H1 (cell line): ENCODE measurements around the gene SPOP. TPM values are rescaled to one million over a fixed set of nuclear protein-coding genes. Genes with fewer than 3 reads are reported as not detected.

ENCODE experiments used
- CREB1 ChIP-seq: IDR thresholded peaks from 2 replicates; pipeline ENCODE4 v1.6.1; 2012; ENCODE audit warnings: inconsistent platforms
- CTCF ChIP-seq, 3 experiments: IDR thresholded peaks; 1 replicate in 2 of 3; 2 replicates in 1 of 3; pipeline versions ENCODE4 v1.5.1 to v1.6.1; 2011; ENCODE audit warnings: low read length in 3 of 3, mild to moderate bottlenecking in 3 of 3, inconsistent platforms in 2 of 3, low read depth in 1 of 3, moderate library complexity in 1 of 3; ENCODE audit not compliant: insufficient read depth in 1 of 3; ENCODE audit errors: control extremely low read depth in 1 of 3
- EGR1 ChIP-seq: IDR thresholded peaks from 2 replicates; pipeline ENCODE4 v1.6.1; 2011; ENCODE audit warnings: low read depth, low read length, borderline replicate concordance
- KDM1A ChIP-seq: fragments of 200-600, 300-600 bp; sonication (generic); IDR thresholded peaks from 2 replicates; pipeline ENCODE4 v1.7.1; 2016; ENCODE audit warnings: mild to moderate bottlenecking, low read length, borderline replicate concordance
- TBP ChIP-seq: IDR thresholded peaks from 2 replicates; pipeline ENCODE4 v1.6.1; 2011; ENCODE audit warnings: low read depth, low read length, improper control_type of control experiment
- TCF12 ChIP-seq: IDR thresholded peaks from 2 replicates; pipeline ENCODE4 v1.6.1; 2011; ENCODE audit warnings: low read depth, mild to moderate bottlenecking, low read length
- polyA plus RNA-seq, 7 experiments: library from polyadenylated mRNA; depleted of rRNA in 3 of 7; stranded (reverse) in 5 of 7; unstranded in 2 of 7; fragments of >200 nt in 5 of 7; fragments of 200-250 nt in 2 of 7; gene quantifications; 1 replicate in 5 of 7; 2 replicates in 1 of 7; 4 replicates in 1 of 7; pipeline versions ENCODE4 v1.2.1 to v1.2.3, GENCODE V29; 2011 to 2013; ENCODE audit warnings: missing spikeins in 2 of 7, mixed read lengths in 2 of 7
- total RNA-seq: library from RNA; stranded (reverse); fragmentation: NEBNext Ultra II Directional; extraction: Animal tissue kit (Norgen Biotek cat#: 25700); gene quantifications from 2 replicates; pipeline ENCODE4 v1.2.1, GENCODE V29; 2021

The SPOP gene
- total and polyA plus RNA-seq, 2 of the 8 experiments (the other 6 are each of a cell fraction or from before 2014, with no cell fraction given): 13.3 to 25.6 TPM

GRCh38 chr17:49549691-49550678 lies 127.9 kb downstream of the SPOP start (continued):
- no peak for TF ChIP-seq KDM1A
- no peak for TF ChIP-seq EGR1
- no peak for TF ChIP-seq CTCF (IDR thresholded peaks at IDR 0.05; ENCODE audit: control extremely low read depth in 1 of 3, insufficient read depth in 1 of 3, low read depth in 1 of 3, low read length in 3 of 3)
- TF ChIP-seq CREB1: no peak
- TF ChIP-seq TCF12: no peak
- no peak for TF ChIP-seq TBP
